Mammary epithelial cell (primary cell): Measurements from ENCODE around the gene AIF1L.

ENCODE experiments used
- CTCF ChIP-seq, 2 donors: IDR thresholded peaks in 1 of 2; conservative IDR thresholded peaks in 1 of 2; 2 replicates each; pipeline ENCODE4 v1.5.1; 2011 to 2012; ENCODE audit warnings: inconsistent platforms in 2 of 2, low read length in 2 of 2, mild to moderate bottlenecking in 2 of 2, control low read depth in 1 of 2, low read depth in 1 of 2; ENCODE audit not compliant: insufficient read depth in 1 of 2; ENCODE audit errors: extremely low read depth in 1 of 2
- EZH2 ChIP-seq: IDR thresholded peaks from 2 replicates; pipeline ENCODE4 v1.6.1; 2012; ENCODE audit warnings: low read length, inconsistent platforms, borderline replicate concordance

- TF ChIP-seq CTCF (conservative IDR thresholded peaks at IDR 0.05 in 1 of 2, IDR thresholded peaks at IDR 0.05 in 1 of 2; ENCODE audit: extremely low read depth in 1 of 2, insufficient read depth in 1 of 2, low read depth in 1 of 2, low read length in 2 of 2) (no peak), EZH2 (no peak)
Measured at GRCh38 chr9:131076347-131077195, 19.8 kb upstream of the AIF1L start.
